Fibroblast of lung (primary cell): ENCODE data around the gene SIGLEC7. TPM values are rescaled to one million over a fixed set of nuclear protein-coding genes. Genes with fewer than 3 reads are reported as not detected.

ENCODE experiments used
- DNase-seq, 2 donors: peaks; one replicate each; pipeline versions ENCODE4 v3.0.0 to v3.0.0-alpha.2; 2010; ENCODE audit warnings: low read depth in 2 of 2
- H2AFZ ChIP-seq: 2 replicates; pipeline ENCODE4 v1.5.1; 2012; ENCODE audit warnings: low read length, control low read depth, inconsistent platforms
- H3K27ac ChIP-seq: 2 replicates; pipeline ENCODE4 v1.5.1; 2011; ENCODE audit warnings: low read length, control low read depth; ENCODE audit not compliant: insufficient read depth
- H3K27me3 ChIP-seq: 2 replicates; pipeline ENCODE4 v1.5.1; 2011; ENCODE audit warnings: mild to moderate bottlenecking, low read length; ENCODE audit not compliant: control insufficient read depth, insufficient read depth
- H3K36me3 ChIP-seq: 2 replicates; pipeline ENCODE4 v1.5.1; 2011; ENCODE audit warnings: low read length; ENCODE audit not compliant: control insufficient read depth, insufficient read depth
- H3K4me1 ChIP-seq: 2 replicates; pipeline ENCODE4 v1.5.1; 2011; ENCODE audit warnings: low read length; ENCODE audit not compliant: control insufficient read depth, insufficient read depth; ENCODE audit errors: extremely low read depth
- H3K4me2 ChIP-seq: 2 replicates; pipeline ENCODE4 v1.5.1; 2011; ENCODE audit warnings: low read length, control low read depth; ENCODE audit not compliant: insufficient read depth; ENCODE audit errors: extremely low read depth
- H3K4me3 ChIP-seq, 4 experiments: fragments of 200-600 bp in 1 of 4; sonication (generic) in 1 of 4; replicated peaks in 1 of 4; 2 replicates each; pipeline ENCODE4 v1.5.1; 2011 to 2016; ENCODE audit warnings: low read length in 4 of 4, low read depth in 3 of 4, mild to moderate bottlenecking in 3 of 4, control low read depth in 2 of 4, inconsistent platforms in 1 of 4, mixed read lengths in 1 of 4; ENCODE audit not compliant: insufficient read depth in 1 of 4; ENCODE audit errors: control extremely low read depth in 1 of 4
- H3K79me2 ChIP-seq: 2 replicates; pipeline ENCODE4 v1.5.1; 2012; ENCODE audit warnings: mild to moderate bottlenecking, low read length, inconsistent platforms; ENCODE audit not compliant: control insufficient read depth, insufficient read depth
- H3K9ac ChIP-seq: 2 replicates; pipeline ENCODE4 v1.5.1; 2011; ENCODE audit warnings: mild to moderate bottlenecking, low read length, control low read depth; ENCODE audit not compliant: insufficient read depth
- H3K9me3 ChIP-seq: 2 replicates; pipeline ENCODE4 v1.5.1; 2012; ENCODE audit warnings: low read depth, low read length; ENCODE audit not compliant: control insufficient read depth, insufficient read depth
- H4K20me1 ChIP-seq: 2 replicates; pipeline ENCODE4 v1.5.1; 2011; ENCODE audit warnings: low read length; ENCODE audit not compliant: control insufficient read depth, insufficient read depth; ENCODE audit errors: extremely low read depth
- CTCF ChIP-seq, 2 donors: IDR thresholded peaks in 1 of 2; conservative IDR thresholded peaks in 1 of 2; 1 replicate in 1 of 2; 2 replicates in 1 of 2; pipeline ENCODE4 v1.5.1; 2011 to 2012; ENCODE audit warnings: low read length in 2 of 2, control low read depth in 1 of 2, inconsistent platforms in 1 of 2, low read depth in 1 of 2, mild to moderate bottlenecking in 1 of 2
- EZH2 ChIP-seq: IDR thresholded peaks from 2 replicates; pipeline ENCODE4 v1.5.1; 2012; ENCODE audit warnings: low read length, control low read depth, mild to moderate bottlenecking; ENCODE audit errors: missing control alignments
- polyA plus RNA-seq, 2 donors: library from polyadenylated mRNA; depleted of rRNA in 1 of 2; stranded (reverse) in 1 of 2; unstranded in 1 of 2; fragments of >200 nt; gene quantifications; 2 replicates each; pipeline ENCODE4 v1.2.1, GENCODE V29; 2011 to 2012; ENCODE audit warnings: missing spikeins in 1 of 2
- total RNA-seq: library from RNA; depleted of rRNA; stranded (reverse); fragments of >200 nt; gene quantifications from 2 replicates; pipeline ENCODE4 v1.2.1, GENCODE V29; 2014

The SIGLEC7 gene
- total and polyA plus RNA-seq, 2 donors (not counting 1 experiment from before 2014, with no cell fraction given) = not detected

GRCh38 chr19:51173681-51174080 is 31.6 kb downstream of the SIGLEC7 start:
- Histone ChIP-seq H3K27ac (no peak overlapping the region), H3K27me3 (no peaks in the 10 kb centered on the region), H3K4me2 (no peak overlapping the region), H4K20me1 (no peaks in the 10 kb centered on the region), H3K9me3 (no peaks in the 10 kb centered on the region), H3K4me1 (no peaks in the 10 kb centered on the region), H3K79me2 (no peaks in the 10 kb centered on the region), H2AFZ (no peak overlapping the region), H3K36me3 (no peaks in the 10 kb centered on the region), H3K4me3 (no peak overlapping the region), H3K9ac (no peak overlapping the region)
- no peak for TF ChIP-seq CTCF (conservative IDR thresholded peaks at IDR 0.05 in 1 of 2, IDR thresholded peaks at IDR 0.05 in 1 of 2; ENCODE audit: low read depth in 1 of 2, low read length in 2 of 2)
- TF ChIP-seq EZH2 = no peak
- no peak for DNase-seq

- H4K20me1 ChIP-seq = no peaks in the 10 kb centered on the region
- no peaks in the 10 kb centered on the region for H3K9me3 ChIP-seq
- no peak for DNase-seq
- no peak overlapping the region for H2AFZ ChIP-seq
- H3K4me3 ChIP-seq = no peak overlapping the region
- H3K79me2 ChIP-seq = no peaks in the 10 kb centered on the region
- no peaks in the 10 kb centered on the region for H3K27me3 ChIP-seq
- no peak overlapping the region for H3K4me2 ChIP-seq
- no peak overlapping the region for H3K27ac ChIP-seq
- H3K4me1 ChIP-seq = no peaks in the 10 kb centered on the region
- TF ChIP-seq EZH2 = no peak
- no peak for TF ChIP-seq CTCF (conservative IDR thresholded peaks at IDR 0.05 in 1 of 2, IDR thresholded peaks at IDR 0.05 in 1 of 2; ENCODE audit: low read depth in 1 of 2, low read length in 2 of 2)
- no peak overlapping the region for H3K9ac ChIP-seq
- H3K36me3 ChIP-seq = no peaks in the 10 kb centered on the region
Observed at GRCh38 chr19:51179256-51179655, 37.2 kb downstream of the SIGLEC7 start.

GRCh38 chr19:51181377-51181912 is 39.3 kb downstream of the SIGLEC7 start:
- Histone ChIP-seq H3K9me3 (no peaks in the 10 kb centered on the region), H3K27ac (no peak overlapping the region), H3K4me3 (no peak overlapping the region), H4K20me1 (no peaks in the 10 kb centered on the region), H3K79me2 (no peaks in the 10 kb centered on the region), H3K27me3 (no peaks in the 10 kb centered on the region), H3K4me1 (no peaks in the 10 kb centered on the region), H3K4me2 (no peak overlapping the region), H2AFZ (no peak overlapping the region), H3K36me3 (no peaks in the 10 kb centered on the region), H3K9ac (no peak overlapping the region)
- no peak for DNase-seq
- TF ChIP-seq CTCF (conservative IDR thresholded peaks at IDR 0.05 in 1 of 2, IDR thresholded peaks at IDR 0.05 in 1 of 2; ENCODE audit: low read depth in 1 of 2, low read length in 2 of 2) (no peak), EZH2 (no peak)
